NCI-H345 treated with DMSO at 0.1 percent for 48 hours (cell line): ENCODE data around the gene RHOBTB1.

Experiments
- DNase-seq: peaks from one replicate; lab custom pipeline; 2025; ENCODE audit not compliant: unreplicated experiment; lab: John Stamatoyannopoulos, UW

The RHOBTB1 gene

DNA sequence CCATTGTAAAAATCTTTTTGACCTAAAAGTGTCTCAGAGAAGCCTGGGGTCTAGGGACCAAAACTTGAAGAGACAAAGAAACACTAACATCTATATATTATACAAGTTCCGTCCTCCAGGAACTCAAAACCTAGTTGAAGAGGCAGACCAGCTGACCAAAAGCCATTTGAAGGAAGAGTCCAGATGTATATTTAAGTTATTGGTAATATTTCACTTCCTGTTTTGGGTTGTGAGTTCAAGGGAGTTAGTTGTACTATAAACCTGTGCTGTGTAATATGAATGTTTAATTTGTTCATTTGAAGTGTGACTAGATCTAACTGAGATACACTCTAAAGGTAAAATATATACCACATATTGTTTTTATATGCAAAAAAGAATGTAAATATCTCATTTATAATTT is 120.7 kb downstream of the RHOBTB1 start:
- DNase-seq, result no peak

DNA sequence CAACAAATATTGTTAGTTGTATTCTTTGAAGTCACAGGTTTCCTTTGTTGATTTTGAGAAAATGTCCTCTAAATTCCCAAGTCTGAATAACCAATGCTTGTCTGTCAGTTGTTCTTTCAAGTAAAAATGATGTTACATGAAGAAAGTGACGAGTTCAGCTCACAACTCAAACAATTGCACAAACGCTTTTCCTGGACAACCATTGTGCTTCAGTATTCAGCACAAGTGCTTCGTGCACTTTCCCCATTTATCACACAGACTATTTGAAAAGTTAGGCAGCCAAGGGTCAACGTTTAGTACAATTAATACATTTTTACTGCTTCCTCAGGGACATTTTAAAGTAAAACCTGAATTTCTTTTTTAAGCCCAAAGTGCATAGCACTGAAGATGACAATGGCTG is 121.2 kb downstream of the RHOBTB1 start:
- no peak for DNase-seq

DNA sequence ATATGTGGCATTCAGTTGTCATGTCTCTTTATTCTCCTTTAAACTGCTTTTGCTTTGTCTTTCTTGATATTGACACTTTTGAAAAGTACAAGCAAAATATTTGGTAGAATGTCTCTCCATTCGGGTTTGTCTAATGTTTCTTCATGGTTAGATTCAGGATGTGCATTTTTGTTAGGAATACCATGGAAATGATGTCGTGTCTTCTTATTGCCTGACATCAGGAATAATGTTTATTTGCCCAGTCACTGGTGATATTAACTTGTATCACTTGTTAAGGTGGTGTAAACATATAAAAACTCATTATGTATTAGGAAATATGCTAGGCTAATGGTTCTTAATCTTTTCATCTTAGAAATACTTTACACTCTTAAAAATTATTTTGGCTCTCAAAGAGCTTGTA is 122.3 kb downstream of the RHOBTB1 start:
- no peak for DNase-seq

DNA sequence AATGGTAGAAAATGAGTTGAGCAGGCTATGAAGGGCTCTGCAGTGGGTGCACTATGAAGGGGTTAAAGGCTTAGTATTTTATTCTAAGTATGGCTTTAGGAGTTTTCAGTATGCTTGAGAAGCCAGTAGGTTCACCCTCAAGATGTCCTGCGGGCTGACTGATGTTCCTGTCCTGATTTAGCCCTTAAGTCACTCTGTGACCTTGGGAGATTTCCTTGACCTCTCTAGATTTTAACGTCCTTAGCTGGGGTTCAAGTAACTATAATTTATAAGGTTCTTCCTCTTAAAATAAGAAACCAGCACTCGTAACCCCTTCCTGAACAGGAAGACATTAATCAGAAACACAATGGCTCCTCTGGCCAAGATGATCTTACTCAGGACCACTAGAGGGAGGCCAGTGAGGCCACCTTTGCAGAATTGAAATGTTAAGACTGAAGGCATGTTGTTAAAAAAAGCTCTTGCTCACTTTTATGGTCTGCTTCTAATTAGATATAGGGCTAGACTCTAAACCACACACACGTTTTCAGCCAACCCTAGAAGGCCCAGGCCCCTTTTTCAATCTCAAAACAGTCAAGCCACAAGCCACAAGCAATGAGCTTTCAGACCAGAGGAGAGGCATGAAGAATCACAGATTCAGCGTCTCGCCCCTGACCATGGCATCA is 123.8 kb downstream of the RHOBTB1 start:
- no peak for DNase-seq
